HCT116 (cell line): ENCODE measurements around the gene PTPN9.

Experiments
- ATF3 ChIP-seq: IDR thresholded peaks from 2 replicates; pipeline ENCODE4 v1.6.1; 2012
- EGR1 ChIP-seq: IDR thresholded peaks from 2 replicates; pipeline ENCODE4 v1.6.1; 2012; ENCODE audit warnings: low read depth
- POLR2A ChIP-seq: IDR thresholded peaks from 2 replicates; pipeline ENCODE4 v1.7.0; 2011; ENCODE audit warnings: borderline replicate concordance; ENCODE audit not compliant: insufficient read depth, insufficient read length; ENCODE audit errors: extremely low read depth
- REST ChIP-seq: IDR thresholded peaks from 2 replicates; pipeline ENCODE4 v1.6.1; 2012; ENCODE audit warnings: low read depth
- TF ChIP-seq, protein P1 (sequence below), 3 experiments: fragments of 200-600 bp in 1 of 3; sonication (generic) in 1 of 3; IDR thresholded peaks in 2 of 3; conservative IDR thresholded peaks in 1 of 3; 2 replicates each; pipeline ENCODE4 v1.5.1; 2012 to 2017; ENCODE audit warnings: low read depth in 2 of 3, low read length in 2 of 3, antibody characterized with exemption in 1 of 3, borderline replicate concordance in 1 of 3, control low read depth in 1 of 3, mild to moderate bottlenecking in 1 of 3, mixed read lengths in 1 of 3, mixed run types in 1 of 3, moderate library complexity in 1 of 3; ENCODE audit not compliant: insufficient read depth in 1 of 3

GRCh38 chr15:75565062-75565970, 13.8 kb downstream of the PTPN9 start:
- TF ChIP-seq, protein P1, sequence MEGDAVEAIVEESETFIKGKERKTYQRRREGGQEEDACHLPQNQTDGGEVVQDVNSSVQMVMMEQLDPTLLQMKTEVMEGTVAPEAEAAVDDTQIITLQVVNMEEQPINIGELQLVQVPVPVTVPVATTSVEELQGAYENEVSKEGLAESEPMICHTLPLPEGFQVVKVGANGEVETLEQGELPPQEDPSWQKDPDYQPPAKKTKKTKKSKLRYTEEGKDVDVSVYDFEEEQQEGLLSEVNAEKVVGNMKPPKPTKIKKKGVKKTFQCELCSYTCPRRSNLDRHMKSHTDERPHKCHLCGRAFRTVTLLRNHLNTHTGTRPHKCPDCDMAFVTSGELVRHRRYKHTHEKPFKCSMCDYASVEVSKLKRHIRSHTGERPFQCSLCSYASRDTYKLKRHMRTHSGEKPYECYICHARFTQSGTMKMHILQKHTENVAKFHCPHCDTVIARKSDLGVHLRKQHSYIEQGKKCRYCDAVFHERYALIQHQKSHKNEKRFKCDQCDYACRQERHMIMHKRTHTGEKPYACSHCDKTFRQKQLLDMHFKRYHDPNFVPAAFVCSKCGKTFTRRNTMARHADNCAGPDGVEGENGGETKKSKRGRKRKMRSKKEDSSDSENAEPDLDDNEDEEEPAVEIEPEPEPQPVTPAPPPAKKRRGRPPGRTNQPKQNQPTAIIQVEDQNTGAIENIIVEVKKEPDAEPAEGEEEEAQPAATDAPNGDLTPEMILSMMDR (IDR thresholded peaks at IDR 0.05 in 2 of 3, conservative IDR thresholded peaks at IDR 0.05 in 1 of 3; ENCODE audit: borderline replicate concordance in 1 of 3, insufficient read depth in 1 of 3, low read depth in 2 of 3, low read length in 2 of 3): no peak
- TF ChIP-seq ATF3 (no peak), EGR1 (no peak), REST (no peak), POLR2A (no peak)
